Endodermal cell (in vitro differentiated cells): ENCODE data around the gene MPZL2. TPM values are rescaled to one million over a fixed set of nuclear protein-coding genes. Genes with fewer than 3 reads are reported as not detected.
"Not testable (repeated sequence)": the region's sequence is repeated elsewhere in the genome, so short reads cannot be mapped to it uniquely, and the experiment has no call there.

Source experiments
- DNase-seq: peaks from one replicate; pipeline ENCODE4 v3.0.0-alpha.2; 2017
- H3K27ac ChIP-seq: 2 replicates; pipeline ENCODE4 v1.5.1; 2013; ENCODE audit warnings: mild to moderate bottlenecking, low read depth, low read length, moderate library complexity
- H3K27me3 ChIP-seq: 2 replicates; pipeline ENCODE4 v1.6.1; 2013; ENCODE audit warnings: mild to moderate bottlenecking, low read length, moderate library complexity; ENCODE audit not compliant: insufficient read depth, control insufficient read depth, poor library complexity, severe bottlenecking
- H3K36me3 ChIP-seq: 2 replicates; pipeline ENCODE4 v1.7.0; 2013; ENCODE audit warnings: mild to moderate bottlenecking, low read length, moderate library complexity; ENCODE audit not compliant: control insufficient read depth, insufficient read depth
- H3K4me1 ChIP-seq: one replicate; pipeline ENCODE4 v1.7.0; 2013; ENCODE audit warnings: low read length; ENCODE audit not compliant: control insufficient read depth, insufficient read depth
- H3K4me3 ChIP-seq: 2 replicates; pipeline ENCODE4 v1.5.1; 2013; ENCODE audit warnings: mild to moderate bottlenecking, low read length, moderate library complexity
- H3K9ac ChIP-seq: 2 replicates; pipeline ENCODE4 v1.6.1; 2013; ENCODE audit warnings: mild to moderate bottlenecking, low read length, moderate library complexity; ENCODE audit not compliant: poor library complexity, severe bottlenecking; ENCODE audit errors: extremely low read depth
- H3K9me3 ChIP-seq: 2 replicates; pipeline ENCODE4 v1.6.1; 2013; ENCODE audit warnings: mild to moderate bottlenecking, low read length, moderate library complexity; ENCODE audit not compliant: control insufficient read depth
- H3K27ac Mint-ChIP-seq: 2 replicates; pipeline ENCODE4 v1.8.0; 2020; ENCODE audit warnings: mixed read lengths
- H3K27me3 Mint-ChIP-seq: 2 replicates; pipeline ENCODE4 v1.8.0; 2021; ENCODE audit warnings: mild to moderate bottlenecking, mixed read lengths; ENCODE audit not compliant: insufficient read depth
- H3K36me3 Mint-ChIP-seq: 2 replicates; pipeline ENCODE4 v1.8.0; 2020; ENCODE audit warnings: low read depth, mixed read lengths
- H3K4me1 Mint-ChIP-seq: 2 replicates; pipeline ENCODE4 v1.8.0; 2020; ENCODE audit warnings: mixed read lengths
- H3K4me3 Mint-ChIP-seq: 2 replicates; pipeline ENCODE4 v1.8.0; 2020; ENCODE audit warnings: mild to moderate bottlenecking, moderate library complexity, mixed read lengths
- H3K9me3 Mint-ChIP-seq: 2 replicates; pipeline ENCODE4 v1.8.0; 2020; ENCODE audit warnings: mild to moderate bottlenecking, mixed read lengths
- CTCF ChIP-seq: fragments of 200-600 bp; sonication (generic); conservative IDR thresholded peaks from 2 replicates; pipeline ENCODE4 v1.5.0; 2021; ENCODE audit warnings: antibody characterized with exemption, mild to moderate bottlenecking
- WGBS, 2 experiments: methylation state at CpG; one replicate each; pipeline versions ENCODE4 v1.1.5 to v1.1.7; 2013; ENCODE audit warnings: missing lambda C conversion rate in 2 of 2, mixed read lengths in 1 of 2; ENCODE audit not compliant: insufficient coverage in 1 of 2, insufficient read length in 1 of 2; 5-methylcytosine and 5-hydroxymethylcytosine counted together
- total RNA-seq, 2 donors: library from RNA; stranded (reverse); fragmentation: NEBNext Ultra II Directional in 1 of 2; extraction: Animal tissue kit (Norgen Biotek cat#: 25700) in 1 of 2; gene quantifications; 2 replicates in 1 of 2; 3 replicates in 1 of 2; pipeline ENCODE4 v1.2.1, GENCODE V29; 2021

The MPZL2 gene
- total RNA-seq, 2 donors from 2014 or later: 3.2 to 4.4 TPM

DNA sequence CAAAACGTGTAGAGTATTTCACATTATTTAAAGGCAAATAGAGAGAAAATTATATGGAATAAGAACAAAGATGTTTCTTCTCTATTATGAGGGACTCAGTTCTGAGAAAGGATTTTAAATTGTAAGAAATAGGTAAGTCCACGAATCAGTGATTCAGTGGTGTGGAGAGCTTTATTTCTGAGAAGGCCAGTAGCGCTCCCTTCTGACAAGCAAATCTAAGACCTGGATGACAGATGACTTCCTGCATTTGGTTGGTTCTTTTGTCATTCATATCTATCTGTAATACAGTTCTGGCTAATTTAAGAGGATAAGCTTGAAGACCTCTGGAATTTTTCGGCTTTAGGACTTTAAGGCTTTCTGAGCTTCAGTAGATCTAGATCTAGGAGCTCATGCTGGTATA is 47.4 kb upstream of the MPZL2 start:
- Mint-ChIP-seq H3K9me3 (no peaks in the 10 kb centered on the region), H3K36me3 (no peaks in the 10 kb centered on the region), H3K4me3 (no peak overlapping the region), H3K27ac (no peak overlapping the region), H3K4me1 (peaks cover 30% of the 10 kb centered on the region), H3K27me3 (peaks cover 13% of the 10 kb centered on the region)
- no peak for TF ChIP-seq CTCF
- H3K9ac ChIP-seq: no peak overlapping the region
- no peak overlapping the region for H3K4me3 ChIP-seq
- no peaks in the 10 kb centered on the region for H3K9me3 ChIP-seq
- peaks cover 20% of the 10 kb centered on the region for H3K4me1 ChIP-seq
- H3K27me3 ChIP-seq: no peaks in the 10 kb centered on the region
- H3K27ac ChIP-seq: no peak overlapping the region
- no peaks in the 10 kb centered on the region for H3K36me3 ChIP-seq
- WGBS, 2 experiments: 86 to 87% methylated on average over 3 to 4 of the region's 4 CpGs
- DNase-seq: no peak

GRCh38 chr11:118310781-118311485 is 46.8 kb upstream of the MPZL2 start:
- no peak for TF ChIP-seq CTCF
- H3K27ac Mint-ChIP-seq: no peak overlapping the region
- no peaks in the 10 kb centered on the region for H3K36me3 Mint-ChIP-seq
- Histone ChIP-seq H3K9ac (no peak overlapping the region), H3K4me3 (no peak overlapping the region), H3K9me3 (no peaks in the 10 kb centered on the region), H3K4me1 (peaks cover 20% of the 10 kb centered on the region), H3K27ac (no peak overlapping the region), H3K36me3 (no peaks in the 10 kb centered on the region), H3K27me3 (no peaks in the 10 kb centered on the region)
- peaks cover 13% of the 10 kb centered on the region for H3K27me3 Mint-ChIP-seq
- peaks cover 24% of the 10 kb centered on the region for H3K4me1 Mint-ChIP-seq
- DNase-seq: no peak
- H3K9me3 Mint-ChIP-seq: no peaks in the 10 kb centered on the region
- WGBS, 2 experiments: 83% methylated on average over 1 of the region's 3 CpGs; no CpG with 5 or more reads in 1 of the 2 experiments
- no peak overlapping the region for H3K4me3 Mint-ChIP-seq

- Mint-ChIP-seq H3K4me1 (peaks cover 22% of the 10 kb centered on the region), H3K4me3 (no peak overlapping the region), H3K9me3 (no peaks in the 10 kb centered on the region), H3K27ac (no peak overlapping the region), H3K36me3 (no peaks in the 10 kb centered on the region), H3K27me3 (peaks cover 13% of the 10 kb centered on the region)
- Histone ChIP-seq H3K4me3 (no peak overlapping the region), H3K9ac (no peak overlapping the region), H3K27ac (no peak overlapping the region), H3K27me3 (no peaks in the 10 kb centered on the region), H3K36me3 (no peaks in the 10 kb centered on the region), H3K9me3 (no peaks in the 10 kb centered on the region), H3K4me1 (peaks cover 17% of the 10 kb centered on the region)
- no peak for TF ChIP-seq CTCF
- 91 to 100% methylated on average over 3 of the region's 3 CpGs for WGBS, 2 experiments
- no peak for DNase-seq
These were observed 46.2 kb upstream of the MPZL2 start for GRCh38 chr11:118310271-118310670.

GRCh38 chr11:118308995-118309528 is 45.0 kb upstream of the MPZL2 start:
- H3K27me3 ChIP-seq, H3K36me3 Mint-ChIP-seq, H3K4me3 Mint-ChIP-seq, H3K9me3 Mint-ChIP-seq, H3K4me3 ChIP-seq, H3K27ac ChIP-seq, H3K9me3 ChIP-seq, DNase-seq, H3K36me3 ChIP-seq, H3K9ac ChIP-seq, H3K27ac Mint-ChIP-seq: not testable (repeated sequence)
- Mint-ChIP-seq H3K27me3 (peaks cover 15% of the 10 kb centered on the region), H3K4me1 (peaks cover 11% of the 10 kb centered on the region)
- WGBS, 2 experiments: 86 to 93% methylated on average over 3 to 5 of the region's 5 CpGs
- H3K4me1 ChIP-seq: peaks cover 14% of the 10 kb centered on the region
